ENCODE data around the gene USP2.
"Not testable (repeated sequence)": the region's sequence is repeated elsewhere in the genome, so short reads cannot be mapped to it uniquely, and the experiment has no call there.

The USP2 gene

GRCh38 chr11:119417726-119418540 is 36.4 kb upstream of the USP2 start:
- Mint-ChIP-seq H3K9me3 (peaks cover 2% of the 10 kb centered on the region), H3K4me3 (no peak overlapping the region), H3K4me1 (peaks cover 13% of the 10 kb centered on the region), H3K36me3 (no peaks in the 10 kb centered on the region), H3K27ac (no peak overlapping the region)
- DNase-seq (ENCODE audit: low spot score in 2 of 2) (peak in 1 of 2 donors; percentile 41), ATAC-seq (no peak)

- ATAC-seq, result no peak
- peak in 1 of 2 donors; percentile 42 for DNase-seq (ENCODE audit: low spot score in 2 of 2)
- peaks cover 2% of the 10 kb centered on the region for H3K9me3 Mint-ChIP-seq
- H3K4me3 Mint-ChIP-seq, result no peak overlapping the region
- H3K4me1 Mint-ChIP-seq, result peaks cover 3% of the 10 kb centered on the region
- no peak overlapping the region for H3K27ac Mint-ChIP-seq
- H3K36me3 Mint-ChIP-seq, result no peaks in the 10 kb centered on the region
These were observed 35.4 kb upstream of the USP2 start for GRCh38 chr11:119416606-119417580.

DNA sequence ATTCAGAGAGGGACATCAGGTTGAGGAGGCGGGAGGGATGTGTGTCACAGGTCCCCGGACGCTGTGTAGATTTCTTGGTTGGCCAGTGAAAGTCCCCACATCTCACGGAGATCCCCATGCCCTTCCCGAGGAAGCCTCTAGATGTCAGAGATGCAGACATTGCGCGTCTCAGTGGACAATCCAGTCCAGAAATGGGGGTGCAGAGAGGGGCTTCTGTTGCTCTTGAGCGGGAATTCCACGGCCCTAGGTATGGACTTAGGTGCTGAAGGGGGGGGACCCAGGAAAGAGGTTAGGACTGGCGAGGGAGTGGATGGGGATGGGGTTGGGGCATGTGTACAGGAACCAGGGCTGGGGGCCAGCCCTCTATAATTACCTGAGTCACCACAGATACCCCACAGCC is 34.5 kb upstream of the USP2 start:
- H3K9me3 Mint-ChIP-seq, result peaks cover 2% of the 10 kb centered on the region
- no peaks in the 10 kb centered on the region for H3K36me3 Mint-ChIP-seq
- no peaks in the 10 kb centered on the region for H3K4me1 Mint-ChIP-seq
- no peak overlapping the region for H3K27ac Mint-ChIP-seq
- H3K4me3 Mint-ChIP-seq, result no peak overlapping the region
- no peak for DNase-seq (ENCODE audit: low spot score in 2 of 2)
- ATAC-seq, result no peak

GRCh38 chr11:119415517-119415916 is 34.0 kb upstream of the USP2 start:
- Mint-ChIP-seq H3K27ac (no peak overlapping the region), H3K9me3 (peaks cover 2% of the 10 kb centered on the region), H3K4me1 (no peaks in the 10 kb centered on the region), H3K36me3 (no peaks in the 10 kb centered on the region), H3K4me3 (no peak overlapping the region)
- DNase-seq (ENCODE audit: low spot score in 2 of 2) (peak in 1 of 2 donors; percentile 40), ATAC-seq (no peak)

GRCh38 chr11:119414734-119415133 is 33.2 kb upstream of the USP2 start:
- Mint-ChIP-seq H3K36me3 (no peaks in the 10 kb centered on the region), H3K27ac (no peak overlapping the region), H3K4me1 (no peaks in the 10 kb centered on the region), H3K9me3 (peaks cover 2% of the 10 kb centered on the region), H3K4me3 (no peak overlapping the region)
- no peak for ATAC-seq
- no peak for DNase-seq (ENCODE audit: low spot score in 2 of 2)

DNA sequence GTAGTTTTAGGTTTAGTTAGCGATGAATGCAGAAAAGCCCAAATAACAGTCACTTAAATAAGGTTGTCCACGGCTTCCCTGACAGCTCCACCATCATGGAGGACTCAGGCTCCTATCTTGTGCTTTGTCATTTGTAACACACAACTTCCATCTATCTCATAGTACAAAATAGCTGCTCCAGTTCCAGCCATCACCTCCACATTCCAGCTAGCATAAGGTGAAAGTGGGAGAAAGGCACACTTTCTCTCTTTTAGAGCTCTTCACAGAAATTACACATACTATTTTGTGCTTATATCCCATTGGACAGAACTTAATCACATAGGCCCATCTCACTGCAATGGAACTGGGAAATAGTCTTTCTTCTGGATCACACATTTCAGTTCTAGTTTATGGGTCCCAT is 32.8 kb upstream of the USP2 start:
- Mint-ChIP-seq H3K9me3 (peaks cover 2% of the 10 kb centered on the region), H3K4me3 (no peak overlapping the region), H3K27ac (no peak overlapping the region), H3K36me3 (no peaks in the 10 kb centered on the region), H3K4me1 (no peaks in the 10 kb centered on the region)
- ATAC-seq, result no peak
- no peak for DNase-seq (ENCODE audit: low spot score in 2 of 2)

DNA sequence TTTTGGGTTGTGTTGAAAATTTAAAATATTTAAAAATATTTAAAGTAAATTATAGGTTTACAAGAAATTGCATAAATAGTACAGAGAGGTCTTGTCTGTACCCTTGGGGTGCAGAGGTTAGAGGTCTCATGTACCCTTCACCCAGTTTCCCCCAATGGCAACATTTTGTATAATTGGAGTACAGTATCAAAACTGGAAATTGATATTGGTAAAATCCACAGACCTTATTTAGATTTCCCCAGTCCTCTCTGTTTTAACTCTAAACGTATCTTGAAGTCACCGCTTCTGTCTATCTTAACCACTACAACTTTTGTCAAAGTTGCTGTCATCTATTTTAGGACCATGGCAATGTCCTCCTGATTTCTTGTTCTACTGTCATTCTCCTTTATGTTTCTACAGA is 30.6 kb upstream of the USP2 start:
- Mint-ChIP-seq H3K36me3 (no peaks in the 10 kb centered on the region), H3K9me3 (peaks cover 2% of the 10 kb centered on the region), H3K4me1 (no peaks in the 10 kb centered on the region), H3K27ac (no peak overlapping the region), H3K4me3 (no peak overlapping the region)
- ATAC-seq, result no peak
- no peak for DNase-seq (ENCODE audit: low spot score in 2 of 2)

DNA sequence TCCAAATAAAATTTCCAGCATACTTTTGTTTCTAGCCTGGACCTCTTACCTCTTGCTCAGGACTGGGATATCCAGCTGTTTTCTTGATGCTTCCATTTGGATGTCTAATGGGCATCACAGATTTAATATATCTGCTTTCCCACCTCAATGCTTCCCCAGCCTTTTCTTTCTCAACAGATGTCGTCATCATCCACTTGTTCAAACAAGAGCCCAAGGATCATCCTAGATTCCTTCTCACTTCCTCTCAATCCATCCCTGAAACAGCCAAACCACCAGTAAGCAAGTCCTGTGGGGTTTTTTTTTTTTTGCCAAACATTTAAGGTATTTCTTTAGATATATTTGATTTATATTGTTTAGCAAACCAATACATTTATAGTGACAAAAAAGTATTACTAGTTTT is 29.0 kb upstream of the USP2 start:
- no peak for ATAC-seq
- Mint-ChIP-seq H3K9me3 (peaks cover 2% of the 10 kb centered on the region), H3K4me1 (no peaks in the 10 kb centered on the region), H3K36me3 (no peaks in the 10 kb centered on the region), H3K27ac (no peak overlapping the region), H3K4me3 (no peak overlapping the region)
- DNase-seq (ENCODE audit: low spot score in 2 of 2), result no peak

- no peak overlapping the region for H3K4me3 Mint-ChIP-seq
These were observed 28.2 kb upstream of the USP2 start for GRCh38 chr11:119409731-119410130.

DNA sequence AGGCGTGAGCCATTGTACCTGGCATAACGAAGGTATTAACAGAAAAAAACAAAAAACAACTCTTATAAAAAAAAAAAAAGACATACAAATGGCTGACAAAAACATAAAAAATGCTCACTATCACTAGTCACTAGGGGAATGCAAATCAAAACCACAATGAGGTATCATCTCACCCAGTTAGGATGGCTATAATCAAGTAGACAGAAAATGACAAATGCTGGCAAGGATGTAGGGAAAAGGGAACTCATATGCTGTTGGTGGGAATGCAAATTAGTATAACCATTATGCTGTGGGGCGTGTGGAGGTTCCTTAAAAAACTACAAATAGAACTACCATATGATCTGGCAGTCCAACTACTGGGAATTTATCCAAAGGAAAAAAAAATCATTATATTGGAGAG is 24.5 kb upstream of the USP2 start:
- no peaks in the 10 kb centered on the region for H3K36me3 Mint-ChIP-seq
- no peak for ATAC-seq

More at GRCh38 chr11:119409731-119410130, 28.2 kb upstream of the USP2 start:
- no peak overlapping the region for H3K27ac Mint-ChIP-seq
- ATAC-seq, result no peak
- no peaks in the 10 kb centered on the region for H3K4me1 Mint-ChIP-seq
- H3K36me3 Mint-ChIP-seq, result no peaks in the 10 kb centered on the region
- peaks cover 2% of the 10 kb centered on the region for H3K9me3 Mint-ChIP-seq
- no peak for DNase-seq (ENCODE audit: low spot score in 2 of 2)

GRCh38 chr11:119405448-119405847 is 24.0 kb upstream of the USP2 start:
- not testable (repeated sequence) for H3K4me1 Mint-ChIP-seq; H3K4me3 Mint-ChIP-seq; H3K27ac Mint-ChIP-seq; H3K36me3 Mint-ChIP-seq; ATAC-seq; DNase-seq (ENCODE audit: low spot score in 2 of 2); H3K9me3 Mint-ChIP-seq

More for the DNA sequence above, 24.5 kb upstream of the USP2 start:
- Mint-ChIP-seq H3K4me3 (no peak overlapping the region), H3K9me3 (no peaks in the 10 kb centered on the region), H3K4me1 (no peaks in the 10 kb centered on the region), H3K27ac (no peak overlapping the region)
- no peak for DNase-seq (ENCODE audit: low spot score in 2 of 2)

DNA sequence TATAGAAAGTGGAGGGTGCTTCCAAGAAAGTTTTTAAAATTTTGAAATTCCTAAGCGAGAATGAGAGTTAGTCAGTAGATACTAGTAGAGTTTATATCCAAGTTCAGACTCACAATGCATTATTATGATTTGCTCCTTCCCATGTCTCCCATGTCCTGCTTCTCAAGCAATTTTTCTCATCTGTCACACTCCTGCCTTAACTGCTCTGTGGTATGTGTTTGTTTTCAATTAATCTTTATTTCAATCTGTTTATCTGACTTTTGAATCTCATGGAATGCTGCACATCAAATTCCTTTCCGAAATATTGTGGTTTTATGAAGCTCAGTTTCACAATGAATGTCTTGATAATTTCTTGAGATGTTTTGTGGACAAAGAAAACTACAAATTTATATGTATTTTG is 23.4 kb upstream of the USP2 start:
- Mint-ChIP-seq H3K27ac (no peak overlapping the region), H3K9me3 (no peaks in the 10 kb centered on the region), H3K4me3 (no peak overlapping the region), H3K4me1 (no peaks in the 10 kb centered on the region), H3K36me3 (no peaks in the 10 kb centered on the region)
- no peak for ATAC-seq
- DNase-seq (ENCODE audit: low spot score in 2 of 2), result no peak

- Mint-ChIP-seq H3K27ac (no peak overlapping the region), H3K4me1 (no peaks in the 10 kb centered on the region), H3K9me3 (peaks cover 14% of the 10 kb centered on the region), H3K36me3 (no peaks in the 10 kb centered on the region), H3K4me3 (no peak overlapping the region)
- ATAC-seq (no peak), DNase-seq (ENCODE audit: low spot score in 2 of 2) (no peak)
These were observed 21.5 kb upstream of the USP2 start for GRCh38 chr11:119403021-119403420.

DNA sequence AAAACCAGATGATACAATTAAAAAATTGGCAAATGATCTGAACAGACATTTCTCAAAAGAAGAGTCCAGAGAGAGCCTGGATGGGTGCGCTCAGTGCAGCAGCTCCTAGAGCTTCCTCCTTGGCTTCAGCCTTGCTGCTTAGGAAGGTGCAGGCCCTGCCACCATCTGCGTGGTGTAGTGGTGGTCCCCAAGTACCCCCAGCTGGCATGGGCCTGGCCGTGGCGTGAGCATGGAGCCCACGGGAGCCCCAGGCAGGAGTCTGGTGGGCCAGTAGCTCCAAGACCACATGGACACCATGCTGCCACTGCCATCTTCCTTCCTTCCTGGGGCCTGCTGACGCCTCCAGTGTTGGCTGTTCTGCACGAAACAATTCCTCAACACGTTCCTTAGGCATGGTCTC is 21.0 kb upstream of the USP2 start:
- Mint-ChIP-seq H3K4me3 (no peak overlapping the region), H3K36me3 (no peaks in the 10 kb centered on the region), H3K27ac (no peak overlapping the region), H3K9me3 (peaks cover 20% of the 10 kb centered on the region), H3K4me1 (no peaks in the 10 kb centered on the region)
- DNase-seq (ENCODE audit: low spot score in 2 of 2) (no peak), ATAC-seq (no peak)

DNA sequence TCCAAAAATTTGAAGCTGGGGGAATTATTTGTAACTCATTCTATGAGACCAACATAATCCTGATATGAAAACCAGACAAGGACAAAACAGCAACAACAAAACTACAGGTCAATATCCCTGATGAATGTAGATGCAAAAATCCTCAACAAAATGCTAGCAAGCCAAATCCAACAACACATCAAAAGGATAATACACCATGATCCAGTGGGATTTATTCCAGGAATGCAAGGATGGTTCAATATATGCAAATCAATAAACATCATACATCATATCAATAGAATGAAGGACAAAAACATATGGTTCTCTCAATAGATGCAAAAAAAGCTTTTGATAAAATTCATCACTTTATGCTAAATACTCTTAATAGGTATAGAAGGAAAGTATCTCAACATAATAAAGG is 19.4 kb upstream of the USP2 start:
- Mint-ChIP-seq H3K4me1 (no peaks in the 10 kb centered on the region), H3K4me3 (no peak overlapping the region), H3K9me3 (peaks cover 20% of the 10 kb centered on the region), H3K36me3 (no peaks in the 10 kb centered on the region), H3K27ac (no peak overlapping the region)
- DNase-seq (ENCODE audit: low spot score in 2 of 2) (no peak), ATAC-seq (no peak)

DNA sequence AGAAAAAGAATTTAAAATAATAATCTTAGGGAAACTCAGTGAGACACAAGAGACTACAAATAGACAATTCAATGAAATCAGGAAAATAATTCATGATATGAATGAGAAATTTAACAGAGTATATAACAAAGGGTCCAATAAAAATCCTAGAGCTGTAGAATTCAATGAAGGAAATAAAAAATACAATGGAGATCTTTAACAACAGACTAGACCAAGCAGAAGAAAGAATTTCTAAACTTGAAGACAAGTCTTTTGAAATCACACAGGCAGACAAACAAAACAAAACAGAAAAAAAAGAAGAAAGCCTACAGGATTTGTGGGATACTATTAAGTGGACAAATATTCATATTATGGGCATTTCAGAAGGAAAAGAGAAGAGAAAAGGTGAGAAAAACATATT is 16.2 kb upstream of the USP2 start:
- Mint-ChIP-seq H3K4me3 (no peak overlapping the region), H3K9me3 (peaks cover 20% of the 10 kb centered on the region), H3K27ac (no peak overlapping the region), H3K4me1 (no peaks in the 10 kb centered on the region), H3K36me3 (no peaks in the 10 kb centered on the region)
- no peak for ATAC-seq
- DNase-seq (ENCODE audit: low spot score in 2 of 2), result no peak

Measured in stimulated activated effector memory CD8-positive, alpha-beta T cell treated with anti-CD3 and anti-CD28 coated beads, Interleukin-12 subunit alpha, Interleukin-12 subunit beta, amount 100 ng/mL, for 72 hours (primary cell).